NCI-H128 (cell line): Measurements from ENCODE around the gene SORCS2.
A peak's percentile ranks its signal among the peaks of the same experiment; 100 is the strongest.

Source experiments
- DNase-seq: peaks from one replicate; lab custom pipeline; 2025; ENCODE audit not compliant: unreplicated experiment; lab: John Stamatoyannopoulos, UW

Gene SORCS2

GRCh38 chr4:7515390-7515902 lies 323.1 kb downstream of the SORCS2 start:
- no peak for DNase-seq

GRCh38 chr4:7516096-7516772 lies 323.9 kb downstream of the SORCS2 start:
- DNase-seq: no peak

GRCh38 chr4:7516773-7517144 lies 324.4 kb downstream of the SORCS2 start:
- DNase-seq: no peak

- peak; percentile 38 for DNase-seq
These were observed 326.7 kb downstream of the SORCS2 start for GRCh38 chr4:7518871-7519637.

- DNase-seq: no peak
These were observed 327.5 kb downstream of the SORCS2 start for GRCh38 chr4:7519638-7520376.

GRCh38 chr4:7521666-7522065 lies 329.3 kb downstream of the SORCS2 start:
- no peak for DNase-seq

GRCh38 chr4:7522452-7523220 lies 330.3 kb downstream of the SORCS2 start:
- no peak for DNase-seq

GRCh38 chr4:7523526-7523925 lies 331.2 kb downstream of the SORCS2 start:
- DNase-seq: no peak

- no peak for DNase-seq
These were observed 331.8 kb downstream of the SORCS2 start for GRCh38 chr4:7524064-7524682.

- DNase-seq: no peak
These were observed 332.5 kb downstream of the SORCS2 start for GRCh38 chr4:7524843-7525242.

GRCh38 chr4:7526491-7526890 lies 334.2 kb downstream of the SORCS2 start:
- DNase-seq: no peak

- no peak for DNase-seq
These were observed 334.7 kb downstream of the SORCS2 start for GRCh38 chr4:7526929-7527535.

GRCh38 chr4:7529368-7530080 lies 337.2 kb downstream of the SORCS2 start:
- no peak for DNase-seq

- DNase-seq: no peak
These were observed 337.7 kb downstream of the SORCS2 start for GRCh38 chr4:7530082-7530481.

- DNase-seq: no peak
These were observed 338.7 kb downstream of the SORCS2 start for GRCh38 chr4:7530932-7531639.

GRCh38 chr4:7531640-7531994 lies 339.3 kb downstream of the SORCS2 start:
- DNase-seq: no peak

GRCh38 chr4:7532043-7532442 lies 339.7 kb downstream of the SORCS2 start:
- no peak for DNase-seq

- no peak for DNase-seq
These were observed 340.9 kb downstream of the SORCS2 start for GRCh38 chr4:7533267-7533666.

- DNase-seq: no peak
These were observed 342.8 kb downstream of the SORCS2 start for GRCh38 chr4:7535094-7535493.
